IMR-90 (cell line): ENCODE results near the gene TMTC2. TPM values are rescaled to one million over a fixed set of nuclear protein-coding genes. Genes with fewer than 3 reads are reported as not detected.

Experiments
- ATAC-seq: fragments of 200-7000 bp; cut with Tn5 transposase; 2 replicates; pipeline ENCODE4 v1.9.1; 2020; ENCODE audit warnings: low read depth, mild to moderate bottlenecking, moderate library complexity
- BruUV-seq: library from RNA; stranded (reverse); fragments of 400-500 nt; replicated peaks from 2 replicates; lab custom pipeline; 2021; lab: Mats Ljungman, UMichigan
- CTCF ChIA-PET: fragments of 300-600 bp; formaldehyde crosslinking; extraction: SDS; loops from one replicate; lab custom pipeline; 2021; ENCODE audit warnings: antibody characterized with exemption; lab: Yijun Ruan, JAX
- POLR2A ChIA-PET: fragments of 300-600 bp; sonication (Branson Sonifier 250); formaldehyde crosslinking; loops from one replicate; lab custom pipeline; 2022; ENCODE audit warnings: antibody characterized with exemption; ENCODE audit not compliant: unreplicated experiment; lab: Charles Lee
- DNase-seq: peaks from one replicate; pipeline ENCODE4 v3.0.0; 2013
- H2AFZ ChIP-seq: replicated peaks from 2 replicates; pipeline ENCODE3; 2013; ENCODE audit warnings: low read length, mild to moderate bottlenecking; ENCODE audit not compliant: poor library complexity
- H2AK5ac ChIP-seq: 2 replicates; pipeline ENCODE4 v1.6.1; 2013; ENCODE audit warnings: low read depth, low read length, inconsistent platforms
- H2AK9ac ChIP-seq: replicated peaks from 2 replicates; pipeline ENCODE3; 2013; ENCODE audit warnings: mild to moderate bottlenecking, low read depth, low read length, moderate library complexity; ENCODE audit not compliant: poor library complexity
- H2BK120ac ChIP-seq: 2 replicates; pipeline ENCODE4 v1.6.1; 2013; ENCODE audit warnings: low read depth, low read length, inconsistent platforms
- H2BK15ac ChIP-seq: 3 replicates; pipeline ENCODE4 v1.6.1; 2013; ENCODE audit warnings: low read depth, low read length, inconsistent platforms
- H2BK20ac ChIP-seq: 2 replicates; pipeline ENCODE4 v1.6.1; 2013; ENCODE audit warnings: low read depth, mild to moderate bottlenecking, inconsistent platforms, low read length, moderate library complexity
- H2BK5ac ChIP-seq: 2 replicates; pipeline ENCODE4 v1.6.1; 2013; ENCODE audit warnings: mild to moderate bottlenecking, low read depth, low read length, inconsistent platforms; ENCODE audit not compliant: poor library complexity, severe bottlenecking
- H3K14ac ChIP-seq: replicated peaks from 2 replicates; pipeline ENCODE4 v1.6.1; 2013; ENCODE audit warnings: low read depth, low read length, inconsistent platforms
- H3K18ac ChIP-seq: 2 replicates; pipeline ENCODE4 v1.6.1; 2013; ENCODE audit warnings: low read depth, low read length, control low read depth
- H3K23ac ChIP-seq: 2 replicates; pipeline ENCODE4 v1.6.1; 2013; ENCODE audit warnings: low read depth, low read length, inconsistent platforms
- H3K27ac ChIP-seq: 2 replicates; pipeline ENCODE4 v1.5.1; 2013; ENCODE audit warnings: mild to moderate bottlenecking, control low read depth, low read length; ENCODE audit not compliant: insufficient read depth
- H3K27me3 ChIP-seq: 2 replicates; pipeline ENCODE4 v1.6.1; 2013; ENCODE audit warnings: low read length; ENCODE audit not compliant: control insufficient read depth, insufficient read depth
- H3K36me3 ChIP-seq: 2 replicates; pipeline ENCODE4 v1.6.1; 2013; ENCODE audit warnings: low read length, mixed read lengths; ENCODE audit not compliant: control insufficient read depth, insufficient read depth
- H3K4ac ChIP-seq: 2 replicates; pipeline ENCODE4 v1.6.1; 2013; ENCODE audit warnings: low read depth, low read length, inconsistent platforms
- H3K4me1 ChIP-seq: 2 replicates; pipeline ENCODE4 v1.6.1; 2013; ENCODE audit warnings: low read length, mixed read lengths; ENCODE audit not compliant: control insufficient read depth, insufficient read depth
- H3K4me2 ChIP-seq: 2 replicates; pipeline ENCODE4 v1.6.1; 2013; ENCODE audit warnings: low read depth, mild to moderate bottlenecking, control low read depth, low read length, moderate library complexity
- H3K4me3 ChIP-seq: 2 replicates; pipeline ENCODE4 v1.5.1; 2013; ENCODE audit warnings: low read depth, mild to moderate bottlenecking, control low read depth, low read length, moderate library complexity; ENCODE audit not compliant: insufficient read depth
- H3K56ac ChIP-seq: 2 replicates; pipeline ENCODE4 v1.6.1; 2013; ENCODE audit warnings: low read length, inconsistent platforms; ENCODE audit not compliant: insufficient read depth; ENCODE audit errors: extremely low read depth
- H3K79me1 ChIP-seq, 2 experiments: 2 replicates each; pipeline ENCODE4 v1.6.1; 2013; ENCODE audit warnings: low read length in 2 of 2, inconsistent platforms in 1 of 2, low read depth in 1 of 2
- H3K9ac ChIP-seq: 2 replicates; pipeline ENCODE4 v1.6.1; 2013; ENCODE audit warnings: low read depth, low read length, control low read depth
- H3K9me1 ChIP-seq: 2 replicates; pipeline ENCODE4 v1.6.1; 2013; ENCODE audit warnings: low read length, inconsistent platforms; ENCODE audit not compliant: insufficient read depth
- H3K9me3 ChIP-seq: 2 replicates; pipeline ENCODE4 v1.6.1; 2013; ENCODE audit warnings: low read length; ENCODE audit not compliant: control insufficient read depth, insufficient read depth
- H4K20me1 ChIP-seq: 2 replicates; pipeline ENCODE4 v1.6.1; 2013; ENCODE audit warnings: low read length, inconsistent platforms; ENCODE audit not compliant: insufficient read depth
- H4K5ac ChIP-seq: 2 replicates; pipeline ENCODE4 v1.6.1; 2013; ENCODE audit warnings: mild to moderate bottlenecking, low read depth, low read length, control low read depth
- H4K8ac ChIP-seq, 2 experiments: 2 replicates each; pipeline ENCODE4 v1.6.1; 2013; ENCODE audit warnings: low read depth in 2 of 2, low read length in 2 of 2, control low read depth in 1 of 2, inconsistent platforms in 1 of 2
- H4K91ac ChIP-seq: 2 replicates; pipeline ENCODE4 v1.6.1; 2013; ENCODE audit warnings: low read depth, low read length, inconsistent platforms; ENCODE audit not compliant: insufficient read depth
- BHLHE40 ChIP-seq: fragments of 150-350 bp; IDR thresholded peaks from 2 replicates; pipeline ENCODE4 v1.6.1; 2016; ENCODE audit warnings: mild to moderate bottlenecking, low read depth, low read length
- CEBPB ChIP-seq: IDR thresholded peaks from 2 replicates; pipeline ENCODE4 v1.6.1; 2012; ENCODE audit warnings: low read depth, low read length, improper control_type of control experiment
- CHD1 ChIP-seq: IDR thresholded peaks from 2 replicates; pipeline ENCODE4 v1.6.1; 2012; ENCODE audit warnings: low read depth, low read length, improper control_type of control experiment
- ELK1 ChIP-seq: fragments of 150-350 bp; IDR thresholded peaks from 2 replicates; pipeline ENCODE4 v1.6.1; 2016; ENCODE audit warnings: low read depth, mild to moderate bottlenecking, low read length, moderate library complexity, borderline replicate concordance
- FOS ChIP-seq: fragments of 150-350 bp; IDR thresholded peaks from 2 replicates; pipeline ENCODE4 v1.6.1; 2016; ENCODE audit warnings: low read depth, low read length
- MAFK ChIP-seq: IDR thresholded peaks from 2 replicates; pipeline ENCODE4 v1.6.1; 2012; ENCODE audit warnings: low read depth, low read length, improper control_type of control experiment
- MAZ ChIP-seq: IDR thresholded peaks from 2 replicates; pipeline ENCODE4 v1.6.1; 2012; ENCODE audit warnings: low read depth, mild to moderate bottlenecking, low read length, improper control_type of control experiment, moderate library complexity, borderline replicate concordance
- MXI1 ChIP-seq: IDR thresholded peaks from 2 replicates; pipeline ENCODE4 v1.6.1; 2012; ENCODE audit warnings: low read depth, mild to moderate bottlenecking, low read length, moderate library complexity, borderline replicate concordance
- NFE2L2 ChIP-seq: fragments of 150-350 bp; IDR thresholded peaks from 2 replicates; pipeline ENCODE4 v1.6.1; 2016; ENCODE audit warnings: low read depth, mild to moderate bottlenecking, low read length
- POLR2A ChIP-seq: IDR thresholded peaks from 2 replicates; pipeline ENCODE4 v1.6.1; 2012; ENCODE audit warnings: mild to moderate bottlenecking, low read depth, low read length
- RAD21 ChIP-seq: IDR thresholded peaks from 2 replicates; pipeline ENCODE4 v1.6.1; 2012; ENCODE audit warnings: low read length, improper control_type of control experiment
- RCOR1 ChIP-seq: IDR thresholded peaks from 2 replicates; pipeline ENCODE4 v1.6.1; 2012; ENCODE audit warnings: mild to moderate bottlenecking, low read length, improper control_type of control experiment; ENCODE audit not compliant: insufficient replicate concordance
- RFX5 ChIP-seq: IDR thresholded peaks from 2 replicates; pipeline ENCODE4 v1.8.0; 2012; ENCODE audit warnings: low read depth, mild to moderate bottlenecking, low read length, moderate library complexity
- SMC3 ChIP-seq: fragments of 150-350 bp; IDR thresholded peaks from 2 replicates; pipeline ENCODE4 v1.6.1; 2016; ENCODE audit warnings: low read depth, mild to moderate bottlenecking, antibody characterized with exemption, low read length, moderate library complexity
- USF2 ChIP-seq: fragments of 150-350 bp; IDR thresholded peaks from 2 replicates; pipeline ENCODE4 v1.6.1; 2017; ENCODE audit warnings: mild to moderate bottlenecking, antibody characterized with exemption, low read length, low read depth
- WGBS, 2 experiments: methylation state at CpG; one replicate each; pipeline versions ENCODE4 v1.1.5 to v1.1.7; 2013; ENCODE audit warnings: missing lambda C conversion rate in 2 of 2; ENCODE audit not compliant: insufficient read length in 1 of 2; ENCODE audit errors: extremely low coverage in 2 of 2; 5-methylcytosine and 5-hydroxymethylcytosine counted together
- dilution Hi-C: fragments of 300-500 bp; cut with HindIII; formaldehyde crosslinking; loops from one replicate; pipeline ENCODE4 v1.14.3; 2018; ENCODE audit warnings: low sequenced_read_pairs; ENCODE audit not compliant: unreplicated experiment
- in situ Hi-C: fragments of 300-500 bp; cut with MboI; formaldehyde crosslinking; loops from 3 replicates; pipeline ENCODE4 v1.14.3; 2019; ENCODE audit warnings: low sequenced_read_pairs, inconsistent platforms, mixed read lengths
- intact Hi-C: fragments of 100-400 bp; cut with micrococcal nuclease; formaldehyde crosslinking; loops from 2 replicates; pipeline ENCODE4 v1.10.0; 2022
- polyA plus RNA-seq, 3 experiments: library from polyadenylated mRNA; depleted of rRNA; stranded (reverse); fragments of >200 nt; gene quantifications; 2 replicates each; pipeline ENCODE4 v1.2.3, GENCODE V29; 2012; ENCODE audit warnings: low replicate concordance in 1 of 3
- total RNA-seq: library from RNA; depleted of rRNA; stranded (reverse); fragments of >200 nt; gene quantifications from 2 replicates; pipeline ENCODE4 v1.2.3, GENCODE V29; 2012
- TF ChIP-seq, protein P1 (sequence below): conservative IDR thresholded peaks from 2 replicates; pipeline ENCODE4 v1.5.1; 2012; ENCODE audit warnings: mild to moderate bottlenecking, low read depth, low read length, improper control_type of control experiment

TMTC2 gene
- total and polyA plus RNA-seq, 2 of the 4 experiments (the other 2 are of a cell fraction): 0.56 to 1.4 TPM

DNA sequence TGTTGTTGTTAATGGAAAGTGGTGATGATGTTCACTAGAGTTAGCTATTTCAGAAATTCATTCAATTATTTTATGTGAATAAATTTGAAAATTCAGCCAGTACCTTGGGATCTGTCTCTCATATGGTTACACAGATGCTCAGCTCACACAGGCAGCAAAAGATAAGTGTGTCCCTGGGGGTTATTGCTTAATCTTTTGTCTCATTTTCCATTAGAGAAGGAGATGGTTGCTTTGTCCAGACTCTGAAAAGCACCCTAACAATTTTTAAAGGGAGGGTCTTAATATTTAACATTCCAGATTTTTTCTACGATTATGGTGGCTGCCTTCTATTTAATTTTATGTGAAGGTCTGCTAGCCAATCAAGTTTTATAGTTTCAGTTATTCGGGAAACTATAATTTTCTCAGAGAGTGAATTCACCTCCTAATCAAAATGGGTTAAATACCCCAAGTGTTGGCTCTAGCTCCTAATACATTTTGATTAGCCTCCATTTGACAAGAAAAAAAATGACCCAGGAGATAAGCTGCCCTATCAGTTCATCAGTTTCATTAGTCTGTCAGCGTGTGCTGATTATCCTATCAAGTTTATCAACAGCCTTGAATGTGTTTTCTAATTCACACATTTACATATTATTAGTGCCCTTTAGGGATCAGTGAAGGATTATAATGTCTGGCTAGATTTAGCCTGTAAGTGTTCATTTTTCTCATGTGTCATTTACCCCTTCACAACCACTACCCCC lies 282.1 kb downstream of the TMTC2 start:
- Histone ChIP-seq H2BK120ac (no peak overlapping the region), H3K56ac (no peak overlapping the region), H3K27me3 (no peaks in the 10 kb centered on the region), H2AK5ac (no peak overlapping the region), H3K9me3 (no peaks in the 10 kb centered on the region), H3K79me1 (no peaks in the 10 kb centered on the region), H4K20me1 (no peaks in the 10 kb centered on the region), H2BK20ac (no peak overlapping the region), H4K5ac (no peak overlapping the region), H2BK5ac (no peak overlapping the region), H3K9me1 (no peaks in the 10 kb centered on the region), H2AK9ac (no peak overlapping the region), H3K18ac (no peak overlapping the region), H3K23ac (no peak overlapping the region), H3K36me3 (no peaks in the 10 kb centered on the region), H3K4me3 (no peak overlapping the region), H3K9ac (no peak overlapping the region), H4K8ac (no peak overlapping the region), H3K14ac (no peak overlapping the region), H3K4me2 (no peak overlapping the region), H2BK15ac (no peak overlapping the region), H3K27ac (no peak overlapping the region), H4K91ac (no peak overlapping the region), H2AFZ (no peak overlapping the region), H3K4ac (no peak overlapping the region), H3K4me1 (no peaks in the 10 kb centered on the region)
- POLR2A ChIA-PET: no interaction called here
- no TSS peak for BruUV-seq
- intact Hi-C loops: no loop called here
- ATAC-seq (no peak), DNase-seq (no peak)
- in situ Hi-C loops: no loop called here
- CTCF ChIA-PET: interaction anchor here (0.5 kb wide), 1 partner anchor 95 kb away, joined by 3 read pairs; no protein-coding TSS in a partner anchor
- TF ChIP-seq MAFK (no peak), ELK1 (no peak), RAD21 (no peak), MXI1 (no peak), SMC3 (no peak), POLR2A (no peak), RCOR1 (no peak), CEBPB (no peak), MAZ (no peak), BHLHE40 (no peak), FOS (no peak), NFE2L2 (no peak), RFX5 (no peak), USF2 (no peak), CHD1 (no peak)
- TF ChIP-seq, protein P1, sequence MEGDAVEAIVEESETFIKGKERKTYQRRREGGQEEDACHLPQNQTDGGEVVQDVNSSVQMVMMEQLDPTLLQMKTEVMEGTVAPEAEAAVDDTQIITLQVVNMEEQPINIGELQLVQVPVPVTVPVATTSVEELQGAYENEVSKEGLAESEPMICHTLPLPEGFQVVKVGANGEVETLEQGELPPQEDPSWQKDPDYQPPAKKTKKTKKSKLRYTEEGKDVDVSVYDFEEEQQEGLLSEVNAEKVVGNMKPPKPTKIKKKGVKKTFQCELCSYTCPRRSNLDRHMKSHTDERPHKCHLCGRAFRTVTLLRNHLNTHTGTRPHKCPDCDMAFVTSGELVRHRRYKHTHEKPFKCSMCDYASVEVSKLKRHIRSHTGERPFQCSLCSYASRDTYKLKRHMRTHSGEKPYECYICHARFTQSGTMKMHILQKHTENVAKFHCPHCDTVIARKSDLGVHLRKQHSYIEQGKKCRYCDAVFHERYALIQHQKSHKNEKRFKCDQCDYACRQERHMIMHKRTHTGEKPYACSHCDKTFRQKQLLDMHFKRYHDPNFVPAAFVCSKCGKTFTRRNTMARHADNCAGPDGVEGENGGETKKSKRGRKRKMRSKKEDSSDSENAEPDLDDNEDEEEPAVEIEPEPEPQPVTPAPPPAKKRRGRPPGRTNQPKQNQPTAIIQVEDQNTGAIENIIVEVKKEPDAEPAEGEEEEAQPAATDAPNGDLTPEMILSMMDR: no peak
- no CpG with 5 or more reads among the region's 3 CpGs for WGBS, 2 experiments
- dilution Hi-C loops: no loop called here
